HEK293 (cell line): ENCODE data around the gene ANKRD33.

Source experiments
- CTCF ChIP-seq: fragments of 450-650 bp; formaldehyde crosslinking; IDR thresholded peaks from 2 replicates; pipeline ENCODE4 v1.5.1; 2016; ENCODE audit warnings: missing biosample characterization, missing genetic modification characterization
- MYNN ChIP-seq: fragments of 450-650 bp; formaldehyde crosslinking; IDR thresholded peaks from 2 replicates; pipeline ENCODE4 v1.5.1; 2016; ENCODE audit warnings: missing biosample characterization, missing genetic modification characterization, borderline replicate concordance
- PATZ1 ChIP-seq: fragments of 450-650 bp; formaldehyde crosslinking; IDR thresholded peaks from 2 replicates; pipeline ENCODE4 v1.5.1; 2016; ENCODE audit warnings: missing biosample characterization, missing genetic modification characterization
- WT1 ChIP-seq: fragments of 450-650 bp; formaldehyde crosslinking; IDR thresholded peaks from 2 replicates; pipeline ENCODE4 v1.5.1; 2016; ENCODE audit warnings: missing biosample characterization, missing genetic modification characterization
- ZBTB11 ChIP-seq: fragments of 450-650 bp; formaldehyde crosslinking; conservative IDR thresholded peaks from 2 replicates; pipeline ENCODE4 v1.5.1; 2016; ENCODE audit warnings: low read depth, missing biosample characterization, missing genetic modification characterization
- ZBTB17 ChIP-seq: fragments of 450-650 bp; formaldehyde crosslinking; IDR thresholded peaks from 2 replicates; pipeline ENCODE4 v1.5.1; 2016; ENCODE audit warnings: missing biosample characterization, missing genetic modification characterization
- ZBTB48 ChIP-seq: fragments of 450-650 bp; formaldehyde crosslinking; IDR thresholded peaks from 2 replicates; pipeline ENCODE4 v1.5.1; 2016; ENCODE audit warnings: missing biosample characterization, missing genetic modification characterization
- ZNF639 ChIP-seq: fragments of 450-650 bp; formaldehyde crosslinking; IDR thresholded peaks from 2 replicates; pipeline ENCODE4 v1.5.1; 2016; ENCODE audit warnings: missing biosample characterization, missing genetic modification characterization

GRCh38 chr12:51841727-51842126 is 46.2 kb upstream of the ANKRD33 start:
- TF ChIP-seq MYNN (no peak), ZBTB11 (tag by site-specific recombination) (no peak), CTCF (tag by site-specific recombination) (no peak), WT1 (tag by site-specific recombination) (no peak), ZNF639 (tag by site-specific recombination) (no peak), ZBTB48 (tag by site-specific recombination) (no peak), PATZ1 (no peak), ZBTB17 (tag by site-specific recombination) (no peak)
